Panc1 (cell line): ENCODE measurements around the gene HMGN3. TPM values are rescaled to one million over a fixed set of nuclear protein-coding genes. Genes with fewer than 3 reads are reported as not detected.

Experiments used
- ATAC-seq: fragments of 200-7000 bp; cut with Tn5 transposase; 2 replicates; pipeline ENCODE4 v1.9.1; 2020; ENCODE audit warnings: mild to moderate bottlenecking, moderate library complexity
- BruUV-seq: library from RNA; stranded (reverse); fragments of 400-500 nt; replicated peaks from 2 replicates; lab custom pipeline; 2021; lab: Mats Ljungman, UMichigan
- CTCF ChIA-PET: fragments of 300-600 bp; sonication (Branson Sonifier 250); formaldehyde crosslinking; loops from one replicate; lab custom pipeline; 2022; ENCODE audit warnings: antibody characterized with exemption; lab: Charles Lee
- POLR2A ChIA-PET: fragments of 300-600 bp; sonication (Branson Sonifier 250); formaldehyde crosslinking; loops from one replicate; lab custom pipeline; 2022; ENCODE audit warnings: antibody characterized with exemption; lab: Charles Lee
- DNase-seq: peaks from one replicate; pipeline ENCODE4 v3.0.0-alpha.2; 2010; ENCODE audit warnings: low read depth, low spot score
- H3K27ac ChIP-seq: 2 replicates; pipeline ENCODE4 v1.5.1; 2011; ENCODE audit warnings: mild to moderate bottlenecking, low read length, inconsistent platforms
- H3K27me3 ChIP-seq: fragments of 200-500 bp; sonication (Bioruptor generic); 2 replicates; pipeline ENCODE4 v1.6.0; 2014; ENCODE audit warnings: low read length, inconsistent platforms; ENCODE audit not compliant: control insufficient read depth, insufficient read depth
- H3K36me3 ChIP-seq: fragments of 200-500 bp; sonication (Bioruptor generic); 2 replicates; pipeline ENCODE4 v1.5.1; 2014; ENCODE audit warnings: inconsistent platforms, mild to moderate bottlenecking, low read length, moderate library complexity; ENCODE audit not compliant: control insufficient read depth, insufficient read depth
- H3K4me1 ChIP-seq: 2 replicates; pipeline ENCODE4 v1.5.1; 2011; ENCODE audit warnings: inconsistent platforms, mild to moderate bottlenecking, low read length, moderate library complexity; ENCODE audit not compliant: control insufficient read depth, insufficient read depth
- H3K4me3 ChIP-seq, 2 experiments: 2 replicates each; pipeline ENCODE4 v1.5.1; 2011 to 2012; ENCODE audit warnings: low read depth in 2 of 2, low read length in 2 of 2, mild to moderate bottlenecking in 2 of 2, inconsistent platforms in 1 of 2, moderate library complexity in 1 of 2
- H3K9me3 ChIP-seq: fragments of 200-500 bp; sonication (Bioruptor generic); 2 replicates; pipeline ENCODE4 v1.5.1; 2014; ENCODE audit warnings: low read depth, mild to moderate bottlenecking, inconsistent platforms, low read length, moderate library complexity; ENCODE audit not compliant: control insufficient read depth, insufficient read depth
- CTCF ChIP-seq: fragments of 450-650 bp; IDR thresholded peaks from 2 replicates; pipeline ENCODE4 v1.5.1; 2017; ENCODE audit warnings: mild to moderate bottlenecking
- POLR2AphosphoS5 ChIP-seq: IDR thresholded peaks from 2 replicates; pipeline ENCODE4 v1.6.1; 2012; ENCODE audit warnings: mild to moderate bottlenecking, low read depth, low read length, moderate library complexity
- REST ChIP-seq, 2 experiments: IDR thresholded peaks; 2 replicates each; pipeline ENCODE4 v1.6.1; 2011 to 2012; ENCODE audit warnings: low read depth in 2 of 2, control low read depth in 1 of 2, low read length in 1 of 2, mild to moderate bottlenecking in 1 of 2, moderate library complexity in 1 of 2; ENCODE audit not compliant: insufficient read depth in 1 of 2
- SIN3A ChIP-seq: IDR thresholded peaks from 2 replicates; pipeline ENCODE4 v1.6.1; 2012; ENCODE audit warnings: low read depth, mild to moderate bottlenecking, low read length, moderate library complexity, borderline replicate concordance; ENCODE audit not compliant: insufficient read depth
- TCF7L2 ChIP-seq: IDR thresholded peaks from 2 replicates; pipeline ENCODE4 v1.6.1; 2011; ENCODE audit warnings: mild to moderate bottlenecking, low read depth, low read length, inconsistent platforms
- in situ Hi-C: cut with HindIII; loops from 2 replicates; pipeline ENCODE4 v1.10.0; 2016; ENCODE audit warnings: low sequenced_read_pairs, low pct_unique_long_range_greater_than_20kb
- intact Hi-C: fragments of 100-400 bp; cut with micrococcal nuclease; formaldehyde crosslinking; loops from one replicate; pipeline ENCODE4 v1.10.0; 2022; ENCODE audit not compliant: unreplicated experiment
- total RNA-seq: library from RNA; stranded (reverse); gene quantifications from one replicate; pipeline ENCODE4 v1.2.1, GENCODE V29; 2021; ENCODE audit not compliant: unreplicated experiment

Gene HMGN3
- total RNA-seq, 1 experiment from 2014 or later: 52.0 TPM

GRCh38 chr6:79246891-79247290 is 12.4 kb upstream of the HMGN3 start:
- intact Hi-C loops (no loop called here), in situ Hi-C loops (loop anchor here (25.0 kb wide), 1 partner anchor 185 kb away; no protein-coding TSS in a partner anchor)
- Histone ChIP-seq H3K4me1 (no peaks in the 10 kb centered on the region), H3K27me3 (no peaks in the 10 kb centered on the region), H3K36me3 (no peaks in the 10 kb centered on the region), H3K9me3 (no peaks in the 10 kb centered on the region), H3K4me3 (no peak overlapping the region), H3K27ac (no peak overlapping the region)
- no peak for ATAC-seq
- TF ChIP-seq TCF7L2 (no peak), REST (IDR thresholded peaks at IDR 0.05; ENCODE audit: insufficient read depth in 1 of 2, low read depth in 2 of 2, low read length in 1 of 2) (no peak), POLR2AphosphoS5 (no peak), CTCF (no peak), SIN3A (no peak)
- POLR2A ChIA-PET: no interaction called here
- no peak for DNase-seq
- CTCF ChIA-PET: no interaction called here
- BruUV-seq: no TSS peak

GRCh38 chr6:79241228-79241627 is 6.7 kb upstream of the HMGN3 start:
- CTCF ChIA-PET: no interaction called here
- H3K9me3 ChIP-seq: no peaks in the 10 kb centered on the region
- no peaks in the 10 kb centered on the region for H3K4me1 ChIP-seq
- H3K4me3 ChIP-seq: no peak overlapping the region
- no TSS peak for BruUV-seq
- TF ChIP-seq REST (IDR thresholded peaks at IDR 0.05; ENCODE audit: insufficient read depth in 1 of 2, low read depth in 2 of 2, low read length in 1 of 2): no peak
- TF ChIP-seq CTCF: no peak
- no peak for TF ChIP-seq TCF7L2
- TF ChIP-seq POLR2AphosphoS5: no peak
- TF ChIP-seq SIN3A: no peak
- no peaks in the 10 kb centered on the region for H3K27me3 ChIP-seq
- in situ Hi-C loops (loop anchor here (25.0 kb wide), 1 partner anchor 179 kb away; no protein-coding TSS in a partner anchor), intact Hi-C loops (no loop called here)
- ATAC-seq (no peak), DNase-seq (no peak)
- H3K27ac ChIP-seq: no peak overlapping the region
- H3K36me3 ChIP-seq: no peaks in the 10 kb centered on the region
- POLR2A ChIA-PET: no interaction called here
